ENCODE data around the gene NCAPD3.
"Not testable (repeated sequence)": the region's sequence is repeated elsewhere in the genome, so short reads cannot be mapped to it uniquely, and the experiment has no call there.

NCAPD3 gene, protein sequence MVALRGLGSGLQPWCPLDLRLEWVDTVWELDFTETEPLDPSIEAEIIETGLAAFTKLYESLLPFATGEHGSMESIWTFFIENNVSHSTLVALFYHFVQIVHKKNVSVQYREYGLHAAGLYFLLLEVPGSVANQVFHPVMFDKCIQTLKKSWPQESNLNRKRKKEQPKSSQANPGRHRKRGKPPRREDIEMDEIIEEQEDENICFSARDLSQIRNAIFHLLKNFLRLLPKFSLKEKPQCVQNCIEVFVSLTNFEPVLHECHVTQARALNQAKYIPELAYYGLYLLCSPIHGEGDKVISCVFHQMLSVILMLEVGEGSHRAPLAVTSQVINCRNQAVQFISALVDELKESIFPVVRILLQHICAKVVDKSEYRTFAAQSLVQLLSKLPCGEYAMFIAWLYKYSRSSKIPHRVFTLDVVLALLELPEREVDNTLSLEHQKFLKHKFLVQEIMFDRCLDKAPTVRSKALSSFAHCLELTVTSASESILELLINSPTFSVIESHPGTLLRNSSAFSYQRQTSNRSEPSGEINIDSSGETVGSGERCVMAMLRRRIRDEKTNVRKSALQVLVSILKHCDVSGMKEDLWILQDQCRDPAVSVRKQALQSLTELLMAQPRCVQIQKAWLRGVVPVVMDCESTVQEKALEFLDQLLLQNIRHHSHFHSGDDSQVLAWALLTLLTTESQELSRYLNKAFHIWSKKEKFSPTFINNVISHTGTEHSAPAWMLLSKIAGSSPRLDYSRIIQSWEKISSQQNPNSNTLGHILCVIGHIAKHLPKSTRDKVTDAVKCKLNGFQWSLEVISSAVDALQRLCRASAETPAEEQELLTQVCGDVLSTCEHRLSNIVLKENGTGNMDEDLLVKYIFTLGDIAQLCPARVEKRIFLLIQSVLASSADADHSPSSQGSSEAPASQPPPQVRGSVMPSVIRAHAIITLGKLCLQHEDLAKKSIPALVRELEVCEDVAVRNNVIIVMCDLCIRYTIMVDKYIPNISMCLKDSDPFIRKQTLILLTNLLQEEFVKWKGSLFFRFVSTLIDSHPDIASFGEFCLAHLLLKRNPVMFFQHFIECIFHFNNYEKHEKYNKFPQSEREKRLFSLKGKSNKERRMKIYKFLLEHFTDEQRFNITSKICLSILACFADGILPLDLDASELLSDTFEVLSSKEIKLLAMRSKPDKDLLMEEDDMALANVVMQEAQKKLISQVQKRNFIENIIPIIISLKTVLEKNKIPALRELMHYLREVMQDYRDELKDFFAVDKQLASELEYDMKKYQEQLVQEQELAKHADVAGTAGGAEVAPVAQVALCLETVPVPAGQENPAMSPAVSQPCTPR (N-terminal part only)

DNA sequence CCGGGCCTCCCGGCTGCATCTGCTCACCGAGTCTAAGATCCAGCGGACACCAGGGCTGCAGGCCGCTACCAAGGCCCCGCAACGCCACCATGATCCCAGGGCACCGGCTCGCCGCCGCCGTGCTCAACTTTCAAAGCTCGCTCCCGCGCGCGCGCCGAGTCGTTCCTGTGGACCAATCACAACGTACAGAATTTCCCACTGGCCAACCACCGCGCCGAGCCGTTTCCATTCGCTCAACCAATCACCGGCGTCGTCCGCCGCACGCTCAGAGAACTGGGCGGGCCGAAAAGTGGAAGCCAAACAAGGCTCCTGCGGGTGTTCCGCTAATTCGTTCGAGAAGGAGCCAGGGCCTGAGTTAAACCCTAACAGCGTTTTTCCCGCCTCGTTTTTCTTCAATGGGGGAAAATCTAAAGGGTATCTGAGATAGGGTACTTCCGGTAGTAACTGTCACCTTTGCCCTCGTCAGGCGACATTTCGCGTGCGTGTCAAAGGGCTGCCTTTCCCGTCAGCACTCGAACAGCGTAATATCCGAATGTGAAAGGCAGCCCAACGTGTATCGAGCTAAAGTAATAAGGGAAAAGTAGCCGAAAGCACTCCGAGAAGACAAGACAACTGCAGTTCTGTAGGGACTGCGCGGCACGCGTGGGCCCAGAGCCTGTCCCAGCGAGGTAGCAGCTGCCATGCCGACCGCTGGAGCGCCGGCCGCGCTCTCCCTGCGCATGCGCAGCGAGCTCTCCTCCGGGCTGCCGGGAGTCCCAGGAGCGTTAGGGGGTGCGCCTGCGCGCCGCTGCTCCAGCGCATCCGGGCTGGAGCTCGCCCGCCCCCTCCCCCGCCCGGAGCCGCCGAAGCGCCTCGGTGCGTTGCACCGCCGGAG is at the start of gene NCAPD3, which contains the start of gene VPS26B:
Gene NCAPD3 (minus strand): TSS at position 132 of the 874 bp plus-strand sequence. CDS start 41 bp downstream, at position 91.
Gene VPS26B (plus strand): TSS at position 836 of the 874 bp plus-strand sequence. CDS start 452 bp downstream, outside the sequence.
- peak; percentile 98 for DNase-seq

DNA sequence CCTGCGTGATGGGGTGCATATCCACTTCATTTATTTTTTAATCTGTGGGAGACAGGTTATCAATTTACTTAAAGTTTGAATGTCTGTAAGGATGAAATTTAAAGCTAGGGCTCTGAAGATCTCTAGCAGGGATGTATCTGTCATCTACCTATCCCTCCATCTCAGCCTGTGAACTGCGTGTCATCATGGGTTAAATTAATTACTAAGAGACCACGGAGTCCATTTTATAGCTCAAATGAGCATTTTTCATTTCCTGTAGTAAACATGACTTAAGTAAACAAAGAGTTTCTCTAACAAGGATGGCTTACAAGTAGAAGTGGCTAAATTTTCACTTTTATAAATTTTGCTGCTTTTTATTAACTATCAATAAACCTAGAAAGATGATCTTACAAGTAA is 49.5 kb upstream of the NCAPD3 start:
- DNase-seq: no peak

DNA sequence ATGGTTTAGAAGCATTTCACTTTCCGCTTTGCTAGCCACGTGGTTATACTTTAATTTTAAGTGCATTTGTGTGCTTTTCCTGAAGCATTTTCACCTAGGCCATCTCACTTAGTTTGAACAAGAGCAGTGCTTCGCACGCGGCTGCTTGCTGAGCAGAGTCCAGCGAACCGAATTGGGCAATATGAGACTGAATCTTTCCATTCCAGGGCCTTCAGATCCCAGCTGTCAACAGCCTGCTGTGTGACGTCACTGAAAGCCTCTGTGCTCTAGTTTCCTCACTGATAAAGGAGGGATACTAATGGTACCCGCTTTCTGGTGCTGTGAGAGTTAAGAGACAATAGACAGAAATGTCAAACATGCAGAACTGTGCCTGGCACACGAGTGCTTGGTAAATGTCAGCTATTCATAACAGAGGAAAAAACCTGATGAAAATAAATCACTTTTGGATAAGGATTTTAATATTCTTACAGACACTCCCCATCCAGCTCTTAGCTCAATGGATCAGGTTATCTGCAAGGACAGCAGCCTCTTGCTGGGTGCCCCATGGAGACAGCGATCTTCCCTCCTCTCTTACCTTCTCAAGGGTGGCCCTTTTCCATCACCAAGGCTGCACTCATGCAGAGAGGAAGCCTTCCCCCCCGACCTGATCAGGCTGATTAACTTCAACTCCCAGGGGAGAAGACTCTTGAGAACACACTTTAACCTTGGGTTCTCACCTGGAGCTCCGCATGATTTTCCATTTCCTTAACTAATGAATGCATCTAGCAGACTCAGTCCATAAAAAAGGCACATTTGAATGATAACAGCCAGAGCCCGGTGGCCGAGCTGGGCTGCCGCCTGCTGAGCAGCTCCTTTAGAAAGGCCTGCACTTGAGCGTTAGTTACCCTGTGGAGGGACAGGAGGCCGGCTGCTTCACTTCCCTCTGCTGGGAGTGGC is 48.9 kb upstream of the NCAPD3 start:
- DNase-seq: no peak

DNA sequence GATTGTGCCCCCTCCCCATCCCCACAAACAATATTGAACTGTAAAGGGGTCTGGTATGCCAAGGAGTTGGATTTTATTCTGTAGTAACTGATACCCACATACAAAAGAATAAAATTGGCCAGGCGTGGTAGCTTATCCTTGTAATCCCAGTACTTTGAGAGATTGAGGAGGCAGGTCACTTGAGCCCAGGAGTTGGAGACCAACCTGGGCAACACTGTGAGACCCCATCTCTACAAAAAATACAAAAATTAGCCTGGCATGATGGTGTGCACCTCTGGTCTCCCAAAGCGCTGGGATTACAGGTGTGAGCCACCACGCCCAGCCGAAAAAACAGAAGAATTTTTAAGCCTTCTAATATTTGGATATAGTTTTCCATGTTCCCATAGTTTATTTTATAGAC is 48.2 kb upstream of the NCAPD3 start:
- DNase-seq: no peak

DNA sequence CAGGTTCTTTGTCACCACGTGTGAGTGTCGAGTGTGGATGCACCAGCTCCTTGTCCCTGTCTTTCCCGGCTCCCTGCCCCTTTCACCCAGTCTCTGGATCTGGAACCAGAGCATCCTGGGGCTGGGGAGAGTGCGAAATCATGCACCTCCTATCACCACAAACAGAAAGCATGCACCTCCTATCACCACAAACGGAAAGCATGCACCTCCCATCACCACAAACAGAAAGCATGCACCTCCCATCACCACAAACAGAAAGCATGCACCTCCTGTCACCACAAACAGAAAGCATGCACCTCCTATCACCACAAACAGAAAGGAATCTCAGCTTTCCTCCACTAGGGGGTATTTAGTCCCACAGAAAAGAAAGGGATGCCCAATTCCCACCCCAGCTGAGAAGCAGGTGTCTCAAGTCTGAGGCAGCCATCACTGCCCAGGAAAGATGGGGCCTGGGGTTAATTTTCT is 46.5 kb upstream of the NCAPD3 start:
- peak; percentile 36 for DNase-seq

DNA sequence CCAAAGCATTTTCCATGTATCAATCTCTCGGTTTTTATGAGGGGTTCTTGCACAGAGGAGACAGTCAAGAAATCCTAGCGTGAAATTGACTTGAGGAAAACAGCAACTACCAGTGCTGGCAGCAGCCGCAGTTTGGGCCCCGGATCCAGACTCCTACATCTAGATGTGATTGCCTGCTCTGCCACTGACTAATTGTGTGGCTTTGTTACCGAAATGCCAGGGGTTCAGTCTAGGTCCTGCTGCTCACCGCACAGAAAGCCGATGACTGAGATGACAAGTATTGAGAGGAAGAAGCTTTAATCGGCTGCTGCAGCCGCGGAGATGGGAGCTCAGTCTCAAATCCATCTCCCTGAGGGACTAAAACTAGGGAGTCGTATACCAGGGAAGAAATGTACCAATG is 44.2 kb upstream of the NCAPD3 start:
- DNase-seq: no peak

DNA sequence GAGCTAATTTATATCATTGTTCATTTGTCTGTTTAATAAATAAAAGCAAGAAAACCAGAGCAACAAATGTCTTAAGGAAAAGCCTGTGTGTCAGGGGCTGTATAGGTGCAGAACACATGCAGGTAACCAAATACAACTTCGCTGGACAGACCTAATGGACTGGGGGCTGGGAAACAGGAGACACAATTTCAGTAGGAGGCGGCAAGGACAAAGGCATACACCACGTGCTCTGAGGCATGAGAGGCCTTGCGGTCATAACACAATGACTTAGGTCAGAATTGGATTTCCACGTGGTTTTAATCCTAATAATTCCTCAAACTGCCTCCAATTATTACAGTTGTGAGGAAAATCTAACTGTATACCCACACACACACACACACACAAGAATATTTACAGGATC is 43.7 kb upstream of the NCAPD3 start:
- no peak for DNase-seq

DNA sequence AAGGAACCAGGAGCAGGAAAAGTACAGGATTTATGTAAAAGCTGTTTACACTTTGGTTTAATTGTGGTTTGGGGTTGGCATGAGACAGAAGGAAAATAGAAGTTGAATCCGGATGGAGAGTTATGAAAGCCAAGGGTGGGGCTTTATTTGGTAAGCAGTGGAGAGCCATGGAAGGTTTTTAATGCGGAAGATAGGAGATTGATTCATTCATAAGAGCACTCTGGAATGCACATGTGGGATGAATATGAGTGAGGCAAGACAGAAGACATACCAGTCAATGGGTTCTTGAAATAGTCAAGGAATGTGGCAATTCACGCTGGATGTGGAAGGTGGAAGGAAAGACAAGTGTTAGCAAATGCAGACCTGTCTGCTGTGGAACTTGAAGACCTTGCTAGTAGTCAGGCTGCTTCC is 43.1 kb upstream of the NCAPD3 start:
- no peak for DNase-seq

DNA sequence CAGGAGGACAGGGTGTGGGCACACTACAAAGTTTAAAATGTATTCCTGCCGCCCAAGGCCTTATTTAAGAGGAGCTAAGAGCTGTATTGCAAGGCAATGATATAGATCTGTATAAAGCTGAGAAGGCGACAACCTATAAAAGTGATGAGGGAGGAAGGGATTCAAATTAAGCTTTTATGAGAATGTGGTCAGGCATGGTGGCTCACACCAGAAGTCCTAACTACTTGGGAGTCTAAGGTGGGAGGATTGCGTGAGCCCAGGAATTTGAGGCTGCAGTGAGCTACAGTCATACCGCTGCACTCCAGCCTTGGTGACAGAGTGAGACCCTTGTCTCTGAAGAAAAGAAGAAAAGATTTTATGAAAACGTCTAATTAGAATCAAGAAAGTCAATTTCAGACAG is 42.7 kb upstream of the NCAPD3 start:
- no peak for DNase-seq

DNA sequence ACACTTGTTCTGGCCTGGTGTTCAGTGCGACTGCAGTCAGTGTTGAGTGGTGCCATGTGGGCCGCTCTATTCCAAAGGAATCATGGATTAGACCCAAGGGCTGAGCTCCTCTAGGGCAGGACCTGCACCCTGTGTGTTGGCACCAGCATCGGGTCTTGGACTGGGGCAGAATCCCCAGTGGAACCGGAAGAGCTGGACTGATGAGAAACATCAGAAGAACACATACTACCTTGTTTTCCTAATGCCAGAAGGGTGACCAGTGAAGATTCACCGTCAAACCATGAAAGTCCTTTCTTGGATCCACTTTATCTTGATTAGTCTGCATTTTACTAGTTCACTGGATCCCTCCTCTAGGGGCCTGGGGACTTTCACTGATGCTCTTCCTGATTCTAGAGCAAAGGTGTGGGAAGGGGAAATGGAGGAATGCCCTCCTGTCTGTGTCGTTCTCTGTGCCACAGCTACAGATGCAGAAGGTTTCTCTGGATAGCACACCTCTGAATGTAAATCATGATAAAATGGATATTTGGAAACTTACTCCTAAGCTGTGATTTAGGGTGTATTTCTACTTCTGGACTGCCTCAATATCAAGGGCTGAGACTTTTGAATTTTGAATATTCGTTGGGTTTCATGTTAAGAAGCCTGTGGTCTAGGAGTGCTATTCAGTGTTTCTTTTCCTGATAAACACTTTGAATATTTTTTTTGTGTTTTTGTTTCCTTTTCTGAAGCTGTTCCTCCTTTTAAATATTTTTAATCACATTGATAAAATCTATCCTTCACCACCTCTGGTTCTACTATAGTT is 41.4 kb upstream of the NCAPD3 start:
- no peak for DNase-seq

DNA sequence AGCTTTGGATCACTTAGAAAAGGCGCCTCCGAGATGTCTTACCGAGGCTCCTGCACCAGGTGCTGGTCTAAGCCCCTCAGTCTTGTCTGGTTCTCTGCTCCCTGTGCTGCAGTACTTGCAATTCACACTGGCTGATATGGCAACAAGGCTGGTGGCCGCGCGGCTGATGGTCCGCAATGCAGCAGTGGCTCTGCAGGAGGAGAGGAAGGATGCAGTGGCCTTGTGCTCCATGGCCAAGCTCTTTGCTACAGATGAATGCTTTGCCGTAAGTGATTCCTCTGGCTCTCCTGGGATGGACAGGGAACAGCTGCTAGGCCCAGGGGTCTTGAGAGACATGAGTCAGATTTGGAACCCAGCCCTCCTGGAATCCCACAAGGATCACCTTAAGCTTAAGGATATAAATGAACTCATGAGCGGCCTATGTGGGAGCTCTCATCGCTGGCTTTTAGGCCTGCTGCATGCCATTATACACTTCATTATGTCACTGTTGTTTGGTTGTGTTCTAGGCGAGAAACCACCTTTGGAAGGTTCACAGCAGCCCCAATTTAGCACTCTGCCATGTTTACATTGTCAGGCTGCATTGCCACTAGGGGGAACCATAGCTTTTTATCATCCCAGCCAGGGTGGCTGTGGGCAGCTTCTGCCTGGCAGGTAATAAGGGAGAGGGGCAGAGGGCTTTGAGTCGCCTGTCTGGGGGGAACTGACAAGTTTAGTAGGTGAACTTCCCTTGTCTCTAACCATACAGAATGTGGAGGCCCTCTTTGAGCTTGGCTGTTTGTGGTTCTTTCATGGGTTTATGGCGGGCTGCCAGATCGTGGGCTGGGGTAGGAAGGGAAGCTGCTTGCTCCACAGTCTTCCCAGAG is 38.1 kb upstream of the NCAPD3 start:
- DNase-seq: peak; percentile 76

DNA sequence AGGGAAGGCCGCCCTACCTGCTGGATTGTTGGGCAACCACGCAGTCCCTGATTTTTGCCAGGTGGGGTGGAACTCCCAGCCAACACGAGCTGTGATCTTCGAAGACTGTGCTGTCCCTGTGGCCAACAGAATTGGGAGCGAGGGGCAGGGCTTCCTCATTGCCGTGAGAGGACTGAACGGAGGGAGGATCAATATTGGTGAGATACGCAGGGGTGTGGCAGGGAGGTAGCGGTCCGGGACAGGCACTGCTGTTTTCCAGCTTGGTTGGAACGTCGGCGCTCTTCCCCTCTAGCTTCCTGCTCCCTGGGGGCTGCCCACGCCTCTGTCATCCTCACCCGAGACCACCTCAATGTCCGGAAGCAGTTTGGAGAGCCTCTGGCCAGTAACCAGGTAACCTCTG is 37.2 kb upstream of the NCAPD3 start:
- no peak for DNase-seq

DNA sequence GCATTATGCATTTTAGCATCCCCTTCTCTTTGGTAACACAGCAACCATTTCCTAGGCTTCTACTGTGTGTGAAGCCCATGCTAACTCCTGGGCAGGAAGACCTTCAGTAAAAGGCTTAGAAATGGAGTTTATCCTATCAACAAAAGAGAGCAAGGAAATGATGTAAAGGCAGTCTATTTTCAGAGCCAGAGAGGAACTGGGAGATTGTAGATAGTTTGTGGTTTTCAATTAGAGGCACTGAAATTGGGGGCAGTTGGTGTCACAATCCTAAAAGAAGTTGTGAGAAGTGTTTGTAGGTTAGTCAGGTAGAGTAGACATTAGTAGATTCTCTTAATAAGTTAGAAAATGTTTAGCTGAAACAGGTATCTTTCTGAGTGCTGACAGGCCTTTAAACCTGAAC is 36.7 kb upstream of the NCAPD3 start:
- peak; percentile 57 for DNase-seq

DNA sequence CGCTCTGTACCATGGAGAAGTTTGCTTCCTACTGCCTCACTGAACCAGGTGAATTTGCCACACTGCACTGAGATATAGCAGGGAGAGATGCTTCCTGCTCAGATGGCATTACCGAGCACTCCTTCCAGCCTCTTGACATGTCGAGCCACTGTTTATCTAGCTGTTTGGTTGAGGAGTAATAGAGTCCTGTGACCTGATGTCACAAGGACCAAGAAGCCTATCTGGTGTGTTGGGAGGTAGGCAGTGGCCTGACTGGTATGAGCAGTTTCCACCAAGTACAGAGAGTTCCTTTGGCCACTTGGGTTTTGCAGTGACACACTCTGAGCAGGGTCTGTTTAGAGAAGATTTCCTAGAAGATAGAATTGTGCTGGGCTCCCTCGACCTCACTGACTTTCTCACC is 34.8 kb upstream of the NCAPD3 start:
- no peak for DNase-seq

DNA sequence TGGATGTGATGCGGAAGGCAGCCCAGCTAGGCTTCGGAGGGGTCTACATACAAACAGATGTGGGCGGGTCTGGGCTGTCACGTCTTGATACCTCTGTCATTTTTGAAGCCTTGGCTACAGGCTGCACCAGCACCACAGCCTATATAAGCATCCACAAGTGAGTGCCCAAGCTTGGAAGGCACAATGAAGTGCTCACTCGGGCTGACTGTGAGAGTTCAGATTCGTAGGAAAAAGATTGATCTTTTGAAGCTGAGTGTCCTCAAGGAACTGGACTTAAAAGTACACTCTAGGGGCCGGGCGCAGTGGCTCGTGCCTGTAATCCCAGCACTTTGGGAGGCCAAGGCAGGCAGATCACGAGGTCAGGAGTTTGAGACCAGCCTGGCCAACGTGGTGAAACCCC is 33.3 kb upstream of the NCAPD3 start:
- DNase-seq: no peak

DNA sequence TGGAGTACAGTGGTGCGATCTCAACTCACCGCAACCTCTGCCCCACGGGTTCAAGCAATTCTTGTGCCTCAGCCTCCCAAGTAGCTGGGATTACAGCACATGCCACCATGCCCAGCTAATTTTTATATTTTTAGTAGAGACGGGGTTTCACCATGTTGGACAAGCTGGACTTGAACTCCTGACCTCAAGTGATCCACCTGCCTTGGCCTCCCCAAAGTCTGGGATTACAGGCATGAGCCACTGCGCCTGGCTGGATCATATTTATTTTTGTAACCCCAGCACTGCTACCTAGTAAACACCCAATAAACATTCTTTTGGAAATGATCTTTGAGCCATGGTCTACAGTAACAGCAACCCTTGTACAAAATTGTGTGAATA is 31.4 kb upstream of the NCAPD3 start:
- DNase-seq: not testable (repeated sequence)

DNA sequence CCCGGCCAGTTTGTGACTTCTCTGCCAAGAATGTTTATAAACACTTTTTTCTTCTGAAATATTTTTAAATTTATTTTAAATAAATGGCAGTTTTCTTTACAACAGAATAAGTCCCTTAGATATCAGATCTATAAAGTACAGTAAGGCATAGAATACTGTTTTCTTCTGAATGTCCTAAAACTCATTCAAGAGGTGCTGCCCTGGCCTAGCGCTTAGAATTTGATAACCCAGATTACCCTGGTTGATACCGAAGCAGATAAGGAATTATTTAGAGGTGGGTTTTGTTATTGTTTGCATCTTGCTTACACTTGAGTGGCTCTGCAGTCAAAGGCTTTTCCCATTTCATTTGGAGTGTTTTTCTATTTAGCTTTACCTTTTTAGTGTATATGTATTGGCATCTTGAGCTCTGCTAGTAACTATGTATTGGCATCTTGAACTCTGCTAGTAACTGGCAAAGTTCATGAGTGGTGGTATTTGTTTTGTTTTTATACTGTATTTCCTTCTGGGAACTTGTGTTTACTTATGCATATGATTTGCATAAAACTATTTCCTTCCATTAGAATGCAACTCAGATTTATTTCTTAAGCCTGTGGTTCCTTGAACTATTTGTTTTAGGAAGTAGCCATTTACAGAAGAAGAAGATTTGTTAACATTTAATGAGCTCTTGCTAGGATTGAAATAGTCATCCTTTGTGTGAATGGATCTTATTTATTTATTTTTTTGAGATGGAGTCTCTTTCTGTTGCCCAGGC is 30.8 kb upstream of the NCAPD3 start:
- DNase-seq: no peak
